ENCODE measurements around the gene ADAMTS2. TPM values are rescaled to one million over a fixed set of nuclear protein-coding genes. Genes with fewer than 3 reads are reported as not detected.

Gene ADAMTS2
- 10 to 100 TPM in 2 of 3 donors, 1 to 10 TPM in 1; 5.3 to 40.7 (median 14.6) TPM for polyA plus RNA-seq

- H3K27ac ChIP-seq (ENCODE audit: low read depth, low read length): no peak within 1 kb of the TSS
- 9 to 15% (median 14%) methylated on average over 25 to 64 of the region's 67 CpGs for WGBS, 3 donors
These were observed at the start of gene ADAMTS2 for GRCh38 chr5:179345433-179346321. TSS of gene ADAMTS2 (minus strand) at chr5:179345461. CDS start at chr5:179345328, 133 bp downstream.

GRCh38 chr5:179393078-179393477, 47.8 kb upstream of the ADAMTS2 start:
- no peak overlapping the region for H3K27ac ChIP-seq (ENCODE audit: low read depth, low read length)
- 44 to 60% (median 56%) methylated on average over 4 of the region's 4 CpGs for WGBS, 3 donors

GRCh38 chr5:179387151-179388110, 42.2 kb upstream of the ADAMTS2 start:
- WGBS, 3 donors: 73 to 84% (median 84%) methylated on average over 19 of the region's 19 CpGs
- no peak overlapping the region for H3K27ac ChIP-seq (ENCODE audit: low read depth, low read length)

GRCh38 chr5:179385914-179386313, 40.7 kb upstream of the ADAMTS2 start:
- 64 to 75% (median 73%) methylated on average over 7 of the region's 7 CpGs for WGBS, 3 donors
- H3K27ac ChIP-seq (ENCODE audit: low read depth, low read length): no peak overlapping the region

GRCh38 chr5:179382486-179382885, 37.2 kb upstream of the ADAMTS2 start:
- 86 to 94% (median 92%) methylated on average over 8 of the region's 8 CpGs for WGBS, 3 donors
- H3K27ac ChIP-seq (ENCODE audit: low read depth, low read length): no peak overlapping the region

GRCh38 chr5:179381691-179382090, 36.4 kb upstream of the ADAMTS2 start:
- WGBS, 3 donors: 89 to 91% (median 90%) methylated on average over 18 of the region's 18 CpGs
- no peak overlapping the region for H3K27ac ChIP-seq (ENCODE audit: low read depth, low read length)

- WGBS, 3 donors: 82 to 86% (median 85%) methylated on average over 28 of the region's 28 CpGs
- H3K27ac ChIP-seq (ENCODE audit: low read depth, low read length): no peak overlapping the region
These were observed 35.2 kb upstream of the ADAMTS2 start for GRCh38 chr5:179380211-179381035.

- WGBS, 3 donors: 77 to 88% (median 86%) methylated on average over 9 of the region's 9 CpGs
- no peak overlapping the region for H3K27ac ChIP-seq (ENCODE audit: low read depth, low read length)
These were observed 34.1 kb upstream of the ADAMTS2 start for GRCh38 chr5:179379321-179379890.

GRCh38 chr5:179378441-179379271, 33.4 kb upstream of the ADAMTS2 start:
- H3K27ac ChIP-seq (ENCODE audit: low read depth, low read length): no peak overlapping the region
- WGBS, 3 donors: 63 to 68% (median 67%) methylated on average over 16 of the region's 16 CpGs

- H3K27ac ChIP-seq (ENCODE audit: low read depth, low read length): no peak overlapping the region
- 81 to 93% (median 81%) methylated on average over 5 of the region's 5 CpGs for WGBS, 3 donors
These were observed 32.8 kb upstream of the ADAMTS2 start for GRCh38 chr5:179378116-179378440.

- no peak overlapping the region for H3K27ac ChIP-seq (ENCODE audit: low read depth, low read length)
- WGBS, 3 donors: 80 to 88% (median 82%) methylated on average over 17 of the region's 17 CpGs
These were observed 32.3 kb upstream of the ADAMTS2 start for GRCh38 chr5:179377421-179378115.

- WGBS, 3 donors: 84 to 92% (median 90%) methylated on average over 19 of the region's 19 CpGs
- no peak overlapping the region for H3K27ac ChIP-seq (ENCODE audit: low read depth, low read length)
These were observed 31.6 kb upstream of the ADAMTS2 start for GRCh38 chr5:179376701-179377420.

GRCh38 chr5:179375831-179376365, 30.6 kb upstream of the ADAMTS2 start:
- 64 to 68% (median 65%) methylated on average over 2 of the region's 2 CpGs for WGBS, 3 donors
- no peak overlapping the region for H3K27ac ChIP-seq (ENCODE audit: low read depth, low read length)

- no peak overlapping the region for H3K27ac ChIP-seq (ENCODE audit: low read depth, low read length)
- 58 to 80% (median 63%) methylated on average over 3 of the region's 3 CpGs for WGBS, 3 donors
These were observed 30.0 kb upstream of the ADAMTS2 start for GRCh38 chr5:179375236-179375685.

GRCh38 chr5:179374506-179375235, 29.4 kb upstream of the ADAMTS2 start:
- H3K27ac ChIP-seq (ENCODE audit: low read depth, low read length): no peak overlapping the region
- 80 to 85% (median 84%) methylated on average over 31 of the region's 31 CpGs for WGBS, 3 donors
